MCF 10A (cell line): ENCODE measurements around the gene GSE1. TPM values are rescaled to one million over a fixed set of nuclear protein-coding genes. Genes with fewer than 3 reads are reported as not detected.

ENCODE experiments used
- BruUV-seq: library from RNA; stranded (reverse); fragments of 400-500 nt; replicated peaks from 2 replicates; lab custom pipeline; 2021; lab: Mats Ljungman, UMichigan
- CTCF ChIA-PET: fragments of 300-600 bp; sonication (Branson Sonifier 250); formaldehyde crosslinking; extraction: SDS; loops from one replicate; lab custom pipeline; 2021; ENCODE audit warnings: antibody characterized with exemption, inconsistent platforms; lab: Yijun Ruan, JAX
- POLR2A ChIA-PET: fragments of 300-600, 350-650 bp; sonication (Branson Sonifier 250); formaldehyde crosslinking; extraction: SDS; loops from one replicate; lab custom pipeline; 2020; ENCODE audit warnings: antibody characterized with exemption, inconsistent platforms; lab: Yijun Ruan, JAX
- DNase-seq: peaks from one replicate; pipeline ENCODE4 v3.0.0-alpha.2; 2018; ENCODE audit not compliant: unreplicated experiment
- H3K27ac Mint-ChIP-seq: one replicate; pipeline ENCODE4 v1.8.0; 2022; ENCODE audit warnings: mild to moderate bottlenecking, low read depth, mixed read lengths; ENCODE audit not compliant: unreplicated experiment
- H3K27me3 Mint-ChIP-seq: one replicate; pipeline ENCODE4 v1.8.0; 2022; ENCODE audit warnings: mixed read lengths; ENCODE audit not compliant: insufficient read depth, unreplicated experiment
- H3K36me3 Mint-ChIP-seq: one replicate; pipeline ENCODE4 v1.8.0; 2022; ENCODE audit warnings: mild to moderate bottlenecking, moderate library complexity, mixed read lengths; ENCODE audit not compliant: insufficient read depth, unreplicated experiment
- H3K4me1 Mint-ChIP-seq: one replicate; pipeline ENCODE4 v1.8.0; 2022; ENCODE audit warnings: mixed read lengths; ENCODE audit not compliant: insufficient read depth, unreplicated experiment
- H3K4me3 Mint-ChIP-seq: one replicate; pipeline ENCODE4 v1.8.0; 2022; ENCODE audit warnings: mild to moderate bottlenecking, moderate library complexity, mixed read lengths; ENCODE audit not compliant: unreplicated experiment
- H3K9me3 Mint-ChIP-seq: one replicate; pipeline ENCODE4 v1.8.0; 2022; ENCODE audit warnings: mixed read lengths; ENCODE audit not compliant: unreplicated experiment
- CTCF ChIP-seq: fragments of 200-600 bp; IDR thresholded peaks from one replicate; pipeline ENCODE4 v1.8.0; 2022; ENCODE audit warnings: antibody characterized with exemption, mild to moderate bottlenecking; ENCODE audit not compliant: unreplicated experiment
- intact Hi-C: fragments of 100-400 bp; cut with micrococcal nuclease; formaldehyde crosslinking; loops from 2 replicates; pipeline ENCODE4 v1.14.1; 2022
- total RNA-seq: library from RNA; stranded (reverse); gene quantifications from 2 replicates; pipeline ENCODE4 v1.2.3, GENCODE V29; 2022

Gene GSE1
- total RNA-seq, 1 experiment from 2014 or later, result 52.9 TPM

- ChIA-PET POLR2A (no interaction called here), CTCF (interaction anchor here (0.7 to 1.5 kb wide), 2 partner anchors 11 to 534 kb away, joined by 3 to 8 read pairs; no protein-coding TSS in a partner anchor)
- intact Hi-C loops, result no loop called here
- peaks cover 52% of the 10 kb centered on the region for H3K36me3 Mint-ChIP-seq
- H3K27me3 Mint-ChIP-seq, result no peaks in the 10 kb centered on the region
- no peaks in the 10 kb centered on the region for H3K4me1 Mint-ChIP-seq
- no peak for DNase-seq
- no peak overlapping the region for H3K4me3 Mint-ChIP-seq
- no peak for TF ChIP-seq CTCF
- H3K9me3 Mint-ChIP-seq, result no peaks in the 10 kb centered on the region
- no TSS peak for BruUV-seq
- no peak overlapping the region for H3K27ac Mint-ChIP-seq
Observed at GRCh38 chr16:85648070-85648714, 35.1 kb downstream of the GSE1 start.

DNA sequence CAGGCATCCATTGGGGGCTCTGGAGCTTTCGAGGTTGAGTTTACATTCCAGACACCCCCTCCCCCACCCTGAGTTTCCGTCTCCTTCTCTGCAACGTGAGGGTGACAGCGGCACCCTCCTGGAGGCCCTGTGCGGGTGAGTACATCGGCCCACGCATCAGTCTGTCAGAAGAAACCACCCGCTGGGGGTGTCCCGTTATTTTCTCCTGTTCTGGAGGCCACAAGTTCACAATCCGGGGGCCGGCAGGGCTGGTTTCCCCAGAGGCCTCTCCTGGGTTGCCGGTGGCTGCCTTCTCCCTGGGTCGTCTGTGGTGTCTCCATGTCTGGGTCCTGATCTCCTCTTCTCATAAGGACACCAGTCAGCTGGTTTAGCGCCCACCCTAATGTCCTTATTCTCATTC lies 35.7 kb downstream of the GSE1 start:
- ChIA-PET CTCF (interaction anchor here (1.5 kb wide), 1 partner anchor 10 kb away, joined by 8 read pairs; no protein-coding TSS in a partner anchor), POLR2A (no interaction called here)
- TF ChIP-seq CTCF, result no peak
- intact Hi-C loops, result no loop called here
- Mint-ChIP-seq H3K36me3 (peaks cover 51% of the 10 kb centered on the region), H3K27me3 (no peaks in the 10 kb centered on the region), H3K4me3 (no peak overlapping the region), H3K27ac (no peak overlapping the region), H3K9me3 (no peaks in the 10 kb centered on the region), H3K4me1 (no peaks in the 10 kb centered on the region)
- no TSS peak for BruUV-seq
- DNase-seq, result no peak

DNA sequence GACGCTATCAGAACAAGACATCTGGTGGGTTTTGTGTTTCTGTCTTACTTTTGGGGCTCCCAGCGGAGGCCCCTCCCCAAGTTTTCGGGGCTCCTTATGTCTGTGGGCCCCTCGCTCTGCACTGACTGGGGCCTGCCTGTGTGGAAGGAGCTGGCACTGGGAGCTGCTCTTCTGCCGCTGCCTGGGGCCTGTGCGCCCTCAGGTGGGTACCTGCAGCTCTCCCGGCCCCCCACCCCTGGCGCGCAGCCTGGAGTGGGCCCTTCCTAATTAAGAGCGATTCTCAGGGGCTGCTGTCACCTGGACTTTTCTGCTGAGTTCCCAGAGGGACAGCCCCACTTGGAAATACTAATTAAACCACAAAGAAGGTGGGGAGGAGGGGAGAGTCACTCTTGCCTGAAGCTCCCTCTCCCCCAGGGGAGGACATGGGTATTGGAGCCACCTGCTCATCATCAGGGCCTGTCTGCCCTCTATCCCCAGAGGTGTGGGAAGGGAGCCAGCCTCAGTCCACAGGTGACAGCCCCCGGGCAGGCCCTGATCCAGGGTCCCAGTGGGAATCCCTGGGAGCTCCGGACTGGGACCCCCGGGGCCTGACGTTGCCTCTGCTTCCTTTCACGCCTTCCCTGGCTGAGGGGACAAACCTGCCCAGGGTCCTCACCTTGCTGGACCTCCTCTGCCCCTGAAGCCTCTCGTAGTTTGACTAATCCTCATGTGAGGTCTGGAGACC lies 36.5 kb downstream of the GSE1 start:
- H3K36me3 Mint-ChIP-seq, result peaks cover 47% of the 10 kb centered on the region
- intact Hi-C loops, result no loop called here
- DNase-seq, result no peak
- H3K27ac Mint-ChIP-seq, result no peak overlapping the region
- no peak overlapping the region for H3K4me3 Mint-ChIP-seq
- H3K4me1 Mint-ChIP-seq, result no peaks in the 10 kb centered on the region
- no TSS peak for BruUV-seq
- POLR2A ChIA-PET, result no interaction called here
- no peak for TF ChIP-seq CTCF
- no peaks in the 10 kb centered on the region for H3K27me3 Mint-ChIP-seq
- CTCF ChIA-PET, result interaction anchor here (1.0 to 1.6 kb wide), 3 partner anchors 9 to 230 kb away, joined by 3 to 9 read pairs (median 8); no protein-coding TSS in a partner anchor
- no peaks in the 10 kb centered on the region for H3K9me3 Mint-ChIP-seq

DNA sequence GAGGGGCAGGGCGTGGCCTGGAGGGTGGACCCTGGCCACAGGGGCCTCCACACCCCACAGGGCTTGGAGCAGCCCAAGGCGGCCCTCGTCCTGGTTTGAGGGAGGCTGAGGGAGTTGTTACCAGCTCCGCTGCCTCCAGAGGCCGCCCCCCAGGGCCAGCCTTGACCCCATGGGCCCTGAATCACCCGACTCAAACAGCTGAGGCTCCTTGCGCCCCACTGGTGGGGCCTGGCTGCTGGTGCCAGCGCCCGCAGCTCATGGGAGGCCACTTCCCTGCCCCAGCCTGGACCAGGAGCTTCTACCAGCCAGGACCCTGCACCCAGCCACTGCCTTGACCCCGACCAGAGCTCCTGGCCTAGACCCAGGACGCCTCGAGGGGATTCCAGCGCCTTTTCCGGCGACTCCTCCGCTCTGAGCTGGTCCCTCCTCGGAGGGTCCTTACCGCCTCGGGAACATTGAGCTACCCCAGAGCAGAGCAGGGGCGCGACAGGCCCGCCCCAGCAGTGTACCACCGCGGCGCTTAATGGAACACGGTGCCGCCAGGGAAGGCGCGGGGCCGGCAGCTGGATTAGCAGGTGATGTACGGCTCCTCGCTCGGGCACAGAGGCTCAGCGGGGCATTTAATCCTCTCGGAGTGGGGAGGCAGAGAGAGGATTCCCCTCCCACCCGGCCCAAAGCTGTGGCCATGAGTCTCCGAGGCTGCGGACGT lies 37.2 kb downstream of the GSE1 start:
- ChIA-PET POLR2A (no interaction called here), CTCF (interaction anchor here (0.5 to 1.6 kb wide), 3 partner anchors 9 to 383 kb away, joined by 3 to 9 read pairs (median 3); no protein-coding TSS in a partner anchor)
- Mint-ChIP-seq H3K27ac (no peak overlapping the region), H3K4me3 (no peak overlapping the region), H3K36me3 (peaks cover 47% of the 10 kb centered on the region), H3K27me3 (no peaks in the 10 kb centered on the region), H3K4me1 (no peaks in the 10 kb centered on the region), H3K9me3 (no peaks in the 10 kb centered on the region)
- intact Hi-C loops, result no loop called here
- DNase-seq, result no peak
- no peak for TF ChIP-seq CTCF
- BruUV-seq, result no TSS peak
